GM19455 (cell line): ENCODE measurements around the gene TRNAU1AP.
A peak's percentile ranks its signal among the peaks of the same experiment; 100 is the strongest.
"Not testable (repeated sequence)": the region's sequence is repeated elsewhere in the genome, so short reads cannot be mapped to it uniquely, and the experiment has no call there.

Experiments
- ATAC-seq: cut with Tn5 transposase; IDR thresholded peaks from one replicate; pipeline ENCODE4 v1.9.1; 2021; ENCODE audit not compliant: unreplicated experiment

Gene TRNAU1AP

DNA sequence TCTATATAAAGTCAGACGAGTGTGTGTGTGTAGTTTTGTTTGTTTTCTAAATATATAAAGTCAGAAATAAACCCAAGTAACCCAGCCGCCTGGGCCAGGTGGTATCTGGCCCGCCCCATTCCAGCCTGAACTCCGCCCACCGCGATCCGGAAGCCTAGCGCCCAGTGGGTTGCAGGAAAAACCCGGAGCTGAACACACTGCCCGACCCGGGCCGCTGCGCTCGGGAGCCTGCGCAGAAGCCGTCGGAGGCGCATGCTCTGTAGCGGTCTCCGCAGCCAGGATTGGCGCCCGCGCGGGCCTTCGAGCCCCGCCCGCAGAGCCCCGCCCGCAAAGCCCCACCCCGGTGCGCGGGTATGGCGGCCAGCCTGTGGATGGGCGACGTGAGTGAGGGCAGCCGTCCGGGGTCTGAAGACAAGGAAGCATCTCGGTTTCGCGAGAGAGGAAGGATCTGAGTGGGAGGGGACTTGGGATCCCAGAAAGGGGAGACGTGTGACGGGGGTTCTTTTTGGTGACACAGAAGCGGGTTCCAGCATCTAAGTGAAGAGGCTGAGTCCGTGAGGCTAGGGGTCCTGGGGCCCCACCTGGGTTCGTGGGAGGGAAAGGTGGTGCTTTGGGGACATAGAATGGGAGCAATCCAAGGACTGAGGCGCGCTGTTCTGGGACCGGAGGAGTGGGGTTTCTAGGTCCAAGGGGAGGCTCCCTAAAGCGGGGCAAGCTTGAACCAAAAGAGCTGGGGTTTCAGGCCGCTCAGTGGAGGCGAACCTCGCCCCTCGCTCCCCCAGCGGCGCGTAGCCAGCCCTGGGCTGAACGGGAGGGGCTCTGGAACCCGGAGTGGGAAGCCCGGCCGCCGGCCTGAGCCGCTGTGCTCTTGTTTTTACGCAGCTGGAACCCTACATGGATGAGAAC is at the start of gene TRNAU1AP:
TRNAU1AP (plus strand) TSS at position 328 of the 906 bp plus-strand sequence; CDS start at position 354, 26 bp downstream.
- ATAC-seq, result peak; percentile 90

- no peak for ATAC-seq
These were observed 49.8 kb upstream of the TRNAU1AP start for GRCh38 chr1:28503117-28503516.

- ATAC-seq, result peak; percentile 73
These were observed 47.3 kb upstream of the TRNAU1AP start, which contains the start of gene RCC1 for GRCh38 chr1:28505406-28506187. Gene RCC1, plus strand, starts transcription at chr1:28506043. Its CDS starts 23,824 bp downstream, at chr1:28529867.

DNA sequence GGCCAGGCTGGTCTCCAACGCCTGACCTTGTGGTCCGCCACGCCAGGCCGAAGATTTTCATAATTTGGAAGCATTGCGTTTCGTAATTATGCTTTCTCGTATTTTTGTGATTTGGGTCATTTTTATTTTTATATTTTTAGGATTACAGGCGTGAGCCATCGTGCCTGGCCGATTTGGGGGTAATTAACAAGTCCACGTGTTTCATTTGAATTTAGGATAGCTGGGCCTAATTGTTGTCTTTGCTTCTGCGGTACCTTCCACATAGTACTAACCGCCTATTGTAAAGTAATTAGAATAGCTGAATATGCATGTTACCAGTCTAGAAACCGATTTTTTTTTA is 46.0 kb upstream of the TRNAU1AP start:
- no peak for ATAC-seq

DNA sequence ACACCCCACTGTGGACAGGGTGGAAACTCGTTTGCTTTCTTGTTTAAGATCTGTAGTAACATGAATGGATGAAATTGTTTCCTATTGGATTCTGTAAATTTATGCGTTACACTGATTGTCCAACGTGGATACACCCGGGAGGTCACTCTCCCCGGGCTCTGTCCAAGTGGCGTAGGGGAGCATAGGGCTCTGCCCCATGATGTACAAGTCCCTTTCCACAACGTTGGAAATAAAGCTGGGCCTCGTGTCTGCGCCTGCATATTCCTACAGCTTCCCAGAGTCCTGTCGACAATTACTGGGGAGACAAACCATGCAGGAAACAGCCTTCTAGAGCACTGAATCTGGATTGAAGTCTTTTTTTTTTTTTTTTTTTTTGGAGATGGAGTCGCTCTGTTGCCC is 45.6 kb upstream of the TRNAU1AP start:
- no peak for ATAC-seq

GRCh38 chr1:28507646-28508434 is 45.0 kb upstream of the TRNAU1AP start:
- ATAC-seq, result no peak

DNA sequence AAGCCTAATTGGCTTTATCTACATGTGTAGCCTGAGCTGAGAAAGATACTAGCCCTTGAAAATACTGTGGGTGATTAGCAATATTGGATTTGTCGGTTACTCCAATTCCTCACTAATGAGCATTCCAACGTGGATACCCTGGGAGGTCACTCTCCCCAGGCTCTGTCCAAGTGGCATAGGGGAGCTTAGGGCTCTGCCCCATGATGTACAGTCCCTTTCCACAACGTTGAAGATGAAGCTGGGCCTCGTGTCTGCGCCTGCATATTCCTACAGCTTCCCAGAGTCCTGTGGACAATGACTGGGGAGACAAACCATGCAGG is 44.5 kb upstream of the TRNAU1AP start:
- no peak for ATAC-seq

DNA sequence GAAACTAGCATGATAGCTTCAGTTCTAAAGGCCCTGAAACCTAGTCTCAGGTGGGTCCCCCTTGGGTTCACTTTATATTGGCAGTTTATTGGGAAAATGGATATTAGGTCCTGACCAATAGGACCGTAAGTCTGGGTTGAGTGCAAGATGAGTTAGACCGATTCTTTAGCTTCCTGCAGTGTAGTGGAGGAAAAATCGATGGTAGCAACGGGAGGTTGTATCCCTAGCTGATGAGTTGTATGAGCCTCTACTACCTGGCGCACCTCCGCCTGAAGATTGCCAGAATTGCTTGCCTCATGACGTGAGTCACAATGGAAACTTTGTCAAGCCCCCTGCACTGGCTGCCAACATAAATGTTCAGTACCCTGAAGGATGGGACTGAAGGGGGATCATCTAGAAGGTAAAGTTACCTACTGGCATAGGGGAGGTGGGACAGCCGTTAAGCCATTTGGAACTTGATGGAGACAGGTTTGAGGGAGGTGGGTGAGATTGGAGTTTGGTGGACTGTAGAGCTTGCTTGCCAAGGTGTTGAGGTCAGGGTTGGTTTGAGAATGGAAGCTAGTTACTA is 43.1 kb upstream of the TRNAU1AP start:
- no peak for ATAC-seq

DNA sequence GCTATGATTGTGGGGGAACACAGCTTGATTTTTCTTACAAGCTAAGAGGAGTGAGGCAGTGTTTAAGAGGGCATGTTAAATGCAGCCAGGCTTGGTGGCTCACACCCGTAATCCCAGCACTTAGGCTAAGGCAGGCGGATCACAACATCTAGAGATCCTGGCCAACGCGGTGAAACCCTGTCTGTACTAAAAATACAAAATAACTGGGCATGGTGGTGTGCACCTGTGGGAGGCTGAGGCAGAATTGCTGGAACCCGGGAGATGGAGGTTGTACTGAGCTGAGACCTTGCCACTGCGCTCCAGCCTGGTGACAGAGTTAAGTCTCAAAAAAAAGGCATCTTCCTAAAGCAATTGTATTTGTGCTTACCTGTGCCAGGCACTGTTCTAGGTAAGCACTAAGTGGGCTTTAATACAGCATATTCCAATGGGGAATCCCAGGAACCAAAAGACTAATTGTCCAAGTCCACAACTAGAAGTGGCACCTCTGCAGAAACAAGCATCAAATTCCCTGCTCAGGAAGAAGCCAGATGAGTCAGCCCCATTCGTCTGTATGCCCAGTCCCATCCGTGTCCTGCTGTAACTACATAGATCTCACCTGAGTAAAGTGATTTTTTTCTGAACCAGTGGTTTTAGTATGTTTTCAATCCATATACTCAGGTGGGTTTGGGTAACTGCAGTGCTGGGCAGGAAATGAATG is 42.5 kb upstream of the TRNAU1AP start:
- ATAC-seq, result no peak

- ATAC-seq, result no peak
These were observed 41.9 kb upstream of the TRNAU1AP start for GRCh38 chr1:28510970-28511440.

GRCh38 chr1:28512058-28512611 is 40.8 kb upstream of the TRNAU1AP start:
- ATAC-seq, result no peak

DNA sequence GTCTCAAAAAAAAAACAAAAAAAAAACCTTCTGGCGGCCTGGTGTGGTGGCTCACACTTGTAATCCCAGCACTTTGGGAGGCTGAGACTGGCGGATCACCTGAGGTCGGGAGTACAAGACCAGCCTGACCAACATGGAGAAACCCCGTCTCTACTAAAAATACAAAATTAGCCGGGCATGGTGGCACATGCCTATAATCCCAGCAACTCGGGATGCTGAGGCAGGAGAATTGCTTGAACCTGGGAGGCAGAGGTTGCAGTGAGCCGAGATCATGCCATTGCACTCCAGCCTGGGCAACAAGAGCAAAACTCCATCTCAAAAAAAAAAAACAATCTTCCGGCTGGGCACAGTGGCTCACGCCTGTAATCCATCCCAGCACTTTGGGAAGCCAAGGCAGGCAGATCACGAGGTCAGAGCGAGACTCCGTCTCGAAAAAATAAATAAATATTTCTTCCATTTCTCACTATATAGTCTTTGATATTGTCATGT is 38.4 kb upstream of the TRNAU1AP start:
- not testable (repeated sequence) for ATAC-seq

DNA sequence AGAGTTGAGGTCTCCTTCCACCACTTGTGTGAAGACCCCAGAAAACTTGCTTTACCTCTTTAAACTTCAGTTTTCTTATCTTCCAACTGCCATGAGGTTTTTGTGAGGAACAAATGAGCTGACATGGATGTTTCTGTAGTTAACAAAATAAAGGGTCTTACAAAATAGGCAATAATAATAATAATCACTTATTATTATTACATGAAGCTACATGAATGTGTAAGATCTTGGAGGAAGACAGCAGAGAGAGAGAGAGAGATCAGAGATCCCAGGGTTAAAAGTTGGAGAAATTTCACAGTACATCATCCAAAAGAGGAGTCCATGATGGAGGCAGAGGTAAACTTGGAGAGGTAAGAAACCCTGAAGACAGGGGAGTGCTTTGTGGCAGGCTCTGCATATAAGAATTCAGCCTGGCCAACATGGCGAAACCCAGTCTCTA is 36.3 kb upstream of the TRNAU1AP start:
- no peak for ATAC-seq

GRCh38 chr1:28517649-28517999 is 35.3 kb upstream of the TRNAU1AP start:
- no peak for ATAC-seq

- peak; percentile 70 for ATAC-seq
These were observed 34.7 kb upstream of the TRNAU1AP start for GRCh38 chr1:28518000-28518744.

- no peak for ATAC-seq
These were observed 34.0 kb upstream of the TRNAU1AP start for GRCh38 chr1:28518745-28519341.

DNA sequence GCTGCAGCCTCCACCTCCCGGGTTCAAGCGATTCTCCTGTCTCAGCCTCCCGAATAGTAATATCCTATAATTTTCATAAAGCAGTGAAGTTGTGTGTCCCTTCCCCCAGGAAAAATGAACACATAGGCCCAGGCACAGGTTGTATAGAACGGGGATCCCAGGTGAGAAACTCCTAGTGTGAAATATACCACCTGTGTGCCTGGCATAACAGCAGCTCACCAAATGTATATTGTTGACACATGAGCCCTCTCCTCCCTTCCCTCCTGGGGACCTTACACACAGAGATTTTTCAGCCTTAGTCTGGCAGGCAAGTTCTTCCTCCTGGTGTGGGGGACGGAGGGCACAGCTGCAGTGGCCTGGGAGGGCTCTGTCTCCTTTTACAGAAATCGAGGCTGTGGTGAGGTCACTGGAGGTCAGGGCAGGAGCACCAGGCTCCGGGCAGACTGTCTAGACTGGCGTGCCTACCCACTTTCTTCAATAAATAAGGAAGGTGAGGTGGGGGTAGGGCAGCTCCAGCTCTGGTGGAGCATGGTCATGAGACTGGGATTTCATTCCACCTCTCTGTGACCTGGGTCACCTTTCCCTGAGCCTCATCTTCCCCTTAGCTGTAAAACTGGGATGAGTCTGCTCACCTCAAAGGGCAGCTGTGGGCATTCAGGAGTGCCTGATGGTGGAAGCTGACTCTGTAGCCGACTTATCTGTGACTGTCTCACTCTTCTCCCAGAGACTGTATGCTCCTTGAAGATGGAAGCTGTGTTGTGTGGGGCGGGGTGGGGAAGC is 32.7 kb upstream of the TRNAU1AP start:
- no peak for ATAC-seq

DNA sequence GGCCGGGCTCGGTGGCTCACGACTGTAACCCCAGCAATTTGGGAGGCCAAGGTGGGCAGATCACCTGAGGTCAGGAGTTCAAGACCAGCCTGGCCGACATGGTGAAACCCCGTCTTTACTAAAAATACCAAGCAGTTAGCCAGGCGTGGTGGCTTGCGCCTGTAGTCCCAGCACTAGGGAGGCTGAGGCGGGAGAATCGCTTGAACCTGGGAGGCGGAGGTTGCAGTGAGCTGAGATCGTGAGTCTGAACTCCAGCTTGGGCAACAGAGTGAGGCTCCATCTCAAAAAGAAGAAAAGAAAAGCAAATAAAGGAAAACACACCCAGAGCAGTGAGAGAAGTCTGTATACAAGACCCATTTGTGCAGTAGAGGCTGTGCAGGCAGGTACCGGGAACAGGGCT is 32.1 kb upstream of the TRNAU1AP start:
- ATAC-seq, result not testable (repeated sequence)
